Peyer's patch (tissue), 4 donors: ENCODE data around the gene HLTF. TPM values are rescaled to one million over a fixed set of nuclear protein-coding genes. Genes with fewer than 3 reads are reported as not detected.

Experiments
- DNase-seq, 3 donors: peaks; one replicate each; pipeline ENCODE4 v3.0.0-alpha.2; 2017 to 2019
- H3K27ac ChIP-seq, 4 donors: fragments of 200-600 bp; sonication (generic); one replicate each; pipeline ENCODE4 v1.5.1; 2016 to 2019
- H3K27me3 ChIP-seq, 2 donors: fragments of 200-600 bp; sonication (generic); one replicate each; pipeline ENCODE4 v1.5.1; 2019
- H3K36me3 ChIP-seq, 3 donors: fragments of 200-600 bp; sonication (generic); one replicate each; pipeline ENCODE4 v1.5.1; 2016 to 2019
- H3K4me1 ChIP-seq, 4 donors: fragments of 200-600 bp; sonication (generic); one replicate each; pipeline ENCODE4 v1.5.1; 2016 to 2019
- H3K4me3 ChIP-seq, 4 donors: fragments of 200-600 bp; sonication (generic); 1 replicate in 3 of 4; 2 replicates in 1 of 4; pipeline ENCODE4 v1.5.1; 2016 to 2019; ENCODE audit warnings: mild to moderate bottlenecking in 1 of 4
- H3K9me3 ChIP-seq, 4 donors: fragments of 200-600 bp; sonication (generic); one replicate each; pipeline ENCODE4 v1.5.1; 2016 to 2019; ENCODE audit warnings: mild to moderate bottlenecking in 1 of 4
- POLR2A ChIP-seq, 2 donors: fragments of 450-650 bp; IDR thresholded peaks; one replicate each; pipeline ENCODE4 v1.5.1; 2017; ENCODE audit warnings: antibody characterized with exemption in 2 of 2, mild to moderate bottlenecking in 2 of 2, moderate library complexity in 2 of 2
- total RNA-seq, 4 donors: library from RNA; depleted of rRNA; stranded (reverse); fragments of >200 nt; gene quantifications; one replicate each; pipeline ENCODE4 v1.1.0, GENCODE V29; 2016
- TF ChIP-seq, protein P1 (sequence below), 6 experiments: fragments of 450-650 bp in 4 of 6; fragments of 200-600 bp in 2 of 6; sonication (generic) in 1 of 6; IDR thresholded peaks; one replicate each; pipeline ENCODE4 v1.5.1; 2017 to 2019; ENCODE audit warnings: antibody characterized with exemption in 6 of 6, mild to moderate bottlenecking in 3 of 6, moderate library complexity in 1 of 6

Gene HLTF
- total RNA-seq, 4 donors from 2014 or later: 6.0 to 19.8 (median 12.4) TPM

DNA sequence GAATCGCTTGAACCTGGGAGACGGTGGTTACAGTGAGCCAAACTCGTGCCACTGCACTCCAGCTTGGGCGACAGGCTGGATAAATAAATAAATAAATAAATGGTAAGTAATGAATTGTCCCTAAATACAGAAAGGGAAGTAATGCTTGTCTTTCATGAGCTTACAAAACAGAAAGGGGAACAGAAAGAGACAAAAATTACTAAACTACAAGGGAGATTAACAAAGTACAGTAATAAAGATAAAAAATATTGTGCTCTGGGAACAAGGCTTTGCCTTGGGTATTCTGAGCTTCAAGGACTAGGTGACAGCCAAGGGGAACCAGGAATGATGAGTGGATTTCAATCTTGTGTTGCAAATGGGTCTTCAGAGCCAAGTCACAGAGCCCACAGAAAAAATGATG lies 9.2 kb upstream of the HLTF start:
- Histone ChIP-seq H3K27ac (no peak overlapping the region), H3K4me3 (no peak overlapping the region), H3K36me3 (no peaks in the 10 kb centered on the region), H3K9me3 (no peaks in the 10 kb centered on the region), H3K27me3 (no peaks in the 10 kb centered on the region), H3K4me1 (no peaks in the 10 kb centered on the region)
- DNase-seq: no peak
- TF ChIP-seq POLR2A (IDR thresholded peaks at IDR 0.05): no peak
- TF ChIP-seq, protein P1, sequence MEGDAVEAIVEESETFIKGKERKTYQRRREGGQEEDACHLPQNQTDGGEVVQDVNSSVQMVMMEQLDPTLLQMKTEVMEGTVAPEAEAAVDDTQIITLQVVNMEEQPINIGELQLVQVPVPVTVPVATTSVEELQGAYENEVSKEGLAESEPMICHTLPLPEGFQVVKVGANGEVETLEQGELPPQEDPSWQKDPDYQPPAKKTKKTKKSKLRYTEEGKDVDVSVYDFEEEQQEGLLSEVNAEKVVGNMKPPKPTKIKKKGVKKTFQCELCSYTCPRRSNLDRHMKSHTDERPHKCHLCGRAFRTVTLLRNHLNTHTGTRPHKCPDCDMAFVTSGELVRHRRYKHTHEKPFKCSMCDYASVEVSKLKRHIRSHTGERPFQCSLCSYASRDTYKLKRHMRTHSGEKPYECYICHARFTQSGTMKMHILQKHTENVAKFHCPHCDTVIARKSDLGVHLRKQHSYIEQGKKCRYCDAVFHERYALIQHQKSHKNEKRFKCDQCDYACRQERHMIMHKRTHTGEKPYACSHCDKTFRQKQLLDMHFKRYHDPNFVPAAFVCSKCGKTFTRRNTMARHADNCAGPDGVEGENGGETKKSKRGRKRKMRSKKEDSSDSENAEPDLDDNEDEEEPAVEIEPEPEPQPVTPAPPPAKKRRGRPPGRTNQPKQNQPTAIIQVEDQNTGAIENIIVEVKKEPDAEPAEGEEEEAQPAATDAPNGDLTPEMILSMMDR (IDR thresholded peaks at IDR 0.05): no peak

DNA sequence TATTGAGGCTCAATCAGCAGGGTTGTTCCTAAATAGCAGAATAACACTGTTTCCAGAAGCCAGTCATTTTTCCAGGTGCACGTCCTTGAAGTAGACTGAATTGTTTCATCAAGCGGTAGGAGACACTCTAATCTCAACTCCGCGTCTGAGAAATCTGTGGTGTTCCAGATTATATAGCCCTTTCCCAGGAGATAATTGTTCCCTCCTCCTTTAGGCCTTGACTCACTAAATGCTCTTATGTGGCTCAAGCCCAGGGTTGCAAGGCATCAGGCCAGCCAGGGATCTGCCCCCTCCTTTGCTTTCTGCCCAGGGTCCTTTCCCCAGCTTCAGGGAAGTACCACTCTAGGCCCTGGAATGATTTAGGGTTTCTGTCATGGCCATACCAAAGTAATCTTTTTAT lies 5.7 kb upstream of the HLTF start:
- Histone ChIP-seq H3K27ac (no peak overlapping the region), H3K9me3 (no peaks in the 10 kb centered on the region), H3K27me3 (no peaks in the 10 kb centered on the region), H3K4me1 (no peaks in the 10 kb centered on the region), H3K36me3 (no peaks in the 10 kb centered on the region), H3K4me3 (no peak overlapping the region)
- TF ChIP-seq, protein P1 (IDR thresholded peaks at IDR 0.05): no peak
- TF ChIP-seq POLR2A (IDR thresholded peaks at IDR 0.05): no peak
- DNase-seq: no peak

DNA sequence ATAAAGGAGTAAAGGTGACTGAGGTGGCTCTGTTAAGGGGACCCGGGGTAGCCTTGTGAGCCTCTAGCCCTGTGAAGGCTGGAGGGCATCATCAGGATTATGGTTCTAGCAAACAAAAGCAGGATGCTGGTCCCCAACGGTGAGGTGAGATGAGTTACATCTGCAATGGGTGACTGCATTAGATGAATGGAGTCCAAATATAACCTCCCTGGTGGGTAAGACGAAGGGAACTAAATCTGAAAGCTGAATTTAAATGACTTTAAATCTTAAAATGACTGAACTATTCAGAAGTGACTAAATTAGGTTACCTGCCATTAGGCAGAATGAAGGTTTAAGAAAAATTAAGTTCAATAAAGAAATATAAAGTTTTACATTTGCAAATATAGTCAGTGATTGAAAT lies 4.6 kb upstream of the HLTF start:
- TF ChIP-seq POLR2A (IDR thresholded peaks at IDR 0.05): no peak
- TF ChIP-seq, protein P1 (IDR thresholded peaks at IDR 0.05): no peak
- H3K36me3 ChIP-seq: no peaks in the 10 kb centered on the region
- H3K4me3 ChIP-seq: no peak overlapping the region
- H3K27ac ChIP-seq: no peak overlapping the region
- no peak for DNase-seq
- H3K27me3 ChIP-seq: no peaks in the 10 kb centered on the region
- no peaks in the 10 kb centered on the region for H3K4me1 ChIP-seq
- no peaks in the 10 kb centered on the region for H3K9me3 ChIP-seq

DNA sequence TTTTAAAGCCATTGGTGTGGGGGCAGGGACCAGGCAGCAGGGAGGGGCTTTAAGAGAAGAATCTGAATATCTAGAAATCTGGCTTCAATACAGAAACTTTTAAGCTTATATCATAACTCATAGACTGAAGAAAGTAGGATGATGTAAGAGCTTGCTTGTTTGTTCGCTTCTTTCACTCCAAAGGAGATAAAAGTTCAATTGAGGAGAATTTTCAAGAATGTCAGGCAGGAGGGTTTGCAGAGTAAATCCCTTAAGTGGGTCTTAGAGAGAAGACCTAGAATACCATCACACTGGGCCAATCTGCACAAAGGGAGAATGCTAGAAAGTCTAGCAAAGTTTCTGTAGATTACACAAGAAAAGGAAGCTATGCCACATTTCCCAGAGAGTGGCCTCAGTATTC lies 4.1 kb upstream of the HLTF start:
- TF ChIP-seq, protein P1 (IDR thresholded peaks at IDR 0.05): no peak
- no peak for TF ChIP-seq POLR2A (IDR thresholded peaks at IDR 0.05)
- H3K27ac ChIP-seq: no peak overlapping the region
- H3K36me3 ChIP-seq: no peaks in the 10 kb centered on the region
- H3K9me3 ChIP-seq: no peaks in the 10 kb centered on the region
- H3K27me3 ChIP-seq: no peaks in the 10 kb centered on the region
- DNase-seq: no peak
- peaks cover 0 to under 1% (median 0%) of the 10 kb centered on the region in 4 donors for H3K4me1 ChIP-seq
- H3K4me3 ChIP-seq: no peak overlapping the region

DNA sequence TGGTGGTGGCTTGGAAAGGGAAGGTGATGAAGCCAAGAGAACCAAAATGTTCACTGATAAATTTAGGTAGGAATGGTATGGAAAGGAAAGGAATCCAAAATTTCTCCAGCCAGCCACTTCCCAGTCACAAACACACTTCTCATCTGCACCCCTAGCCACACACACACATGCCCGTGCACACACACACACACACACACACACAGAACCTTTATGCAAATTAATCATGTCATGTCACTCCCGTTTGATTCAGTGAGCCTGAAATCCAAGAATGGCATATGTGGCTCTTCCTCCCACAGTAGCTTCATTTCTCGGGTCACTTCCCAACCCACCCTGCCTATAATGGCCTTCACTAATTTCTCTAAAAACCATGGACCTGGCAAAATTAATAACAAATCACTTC lies 3.1 kb upstream of the HLTF start:
- H3K36me3 ChIP-seq: no peaks in the 10 kb centered on the region
- no peak overlapping the region for H3K27ac ChIP-seq
- no peaks in the 10 kb centered on the region for H3K27me3 ChIP-seq
- no peak for DNase-seq
- no peaks in the 10 kb centered on the region for H3K9me3 ChIP-seq
- H3K4me1 ChIP-seq: peaks cover 0 to 9% (median 0%) of the 10 kb centered on the region in 4 donors
- no peak overlapping the region for H3K4me3 ChIP-seq
- TF ChIP-seq, protein P1 (IDR thresholded peaks at IDR 0.05): no peak
- TF ChIP-seq POLR2A (IDR thresholded peaks at IDR 0.05): no peak

DNA sequence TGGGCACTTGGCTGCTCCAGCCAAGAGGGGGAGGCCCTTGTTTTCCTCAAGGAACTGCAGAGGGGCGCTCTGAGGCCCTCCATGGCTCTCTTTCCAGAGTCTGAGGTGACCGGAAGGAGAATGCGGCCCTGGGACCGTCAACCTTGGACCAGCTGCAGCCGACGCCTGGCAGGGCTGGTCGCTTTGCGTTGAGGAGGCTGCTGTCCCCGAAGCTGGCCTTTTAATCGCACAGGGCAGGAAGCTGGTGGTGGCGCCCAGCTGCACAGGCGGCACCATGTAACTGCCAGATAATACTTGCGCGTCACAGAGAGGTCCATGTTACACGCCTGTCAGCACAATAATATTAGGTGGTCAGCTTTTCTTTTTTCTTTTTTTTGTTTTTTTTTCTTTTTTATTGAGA lies 875 bp upstream of the HLTF start:
- Histone ChIP-seq H3K36me3 (no peaks in the 10 kb centered on the region), H3K9me3 (no peaks in the 10 kb centered on the region), H3K4me1 (peaks cover 0 to 9% (median 0%) of the 10 kb centered on the region in 4 donors), H3K27me3 (no peaks in the 10 kb centered on the region), H3K4me3 (no peak overlapping the region), H3K27ac (no peak overlapping the region)
- TF ChIP-seq, protein P1 (IDR thresholded peaks at IDR 0.05): no peak
- TF ChIP-seq POLR2A (IDR thresholded peaks at IDR 0.05): no peak
- no peak for DNase-seq
